Activated naive CD4-positive, alpha-beta T cell treated with Interleukin-2 at 50 U/mL for 16 hours (primary cell): ENCODE measurements around the gene KLK14.
A peak's percentile ranks its signal among the peaks of the same experiment; 100 is the strongest.

Experiments used
- DNase-seq: peaks from one replicate; pipeline ENCODE4 v3.0.0-alpha.2; 2020

KLK14 gene

GRCh38 chr19:51108066-51108804, 25.5 kb upstream of the KLK14 start, which contains the start of gene CTU1:
TSS of gene CTU1 (minus strand) at chr19:51108409. CDS start at chr19:51104569, 3,840 bp downstream.
- peak; percentile 99 for DNase-seq

- peak; percentile 25 for DNase-seq
Observed at GRCh38 chr19:51107406-51108065, 24.8 kb upstream of the KLK14 start.

- DNase-seq, result no peak
Observed at GRCh38 chr19:51103926-51104341, 21.2 kb upstream of the KLK14 start.

DNA sequence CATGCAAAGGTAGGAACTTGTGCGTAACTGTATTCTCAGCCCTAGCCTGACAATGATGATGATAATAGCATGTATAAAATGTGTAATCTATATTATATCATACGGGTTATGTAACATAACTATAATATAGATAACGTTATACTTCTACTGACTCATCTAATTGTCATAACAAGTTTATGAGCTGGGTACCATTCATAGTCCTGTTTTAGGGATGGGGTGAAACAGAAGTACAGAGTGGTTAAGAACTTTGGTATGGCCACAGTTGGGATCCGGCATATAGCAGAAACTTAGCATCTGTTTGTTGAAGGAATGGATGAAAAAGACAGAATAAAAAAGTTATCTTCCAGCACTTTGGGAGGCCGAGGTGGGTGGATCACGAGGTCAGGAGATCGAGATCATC, 20.3 kb upstream of the KLK14 start:
- DNase-seq, result no peak

- DNase-seq, result no peak
Observed at GRCh38 chr19:51101171-51101865, 18.6 kb upstream of the KLK14 start.

DNA sequence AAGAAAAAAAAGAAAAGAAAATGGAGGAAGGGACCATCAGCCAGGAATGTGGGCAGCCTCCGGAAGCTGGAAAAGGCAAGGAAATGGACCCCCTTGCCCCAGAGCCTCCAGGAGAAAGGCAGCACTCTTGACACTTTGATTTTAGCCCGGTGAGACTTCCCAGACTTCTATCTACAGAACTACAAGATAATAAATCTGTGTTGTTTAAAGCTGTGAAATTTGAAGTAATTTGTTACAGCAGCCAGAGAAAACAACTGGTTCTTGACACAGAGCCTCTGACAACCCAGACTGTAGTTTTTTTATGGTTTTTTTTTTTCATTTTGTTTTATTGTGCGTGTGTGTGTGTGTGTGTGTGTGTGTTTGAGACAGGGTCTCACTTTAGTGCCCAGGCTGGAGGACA, 17.9 kb upstream of the KLK14 start:
- DNase-seq, result no peak

GRCh38 chr19:51099047-51099382, 16.3 kb upstream of the KLK14 start:
- no peak for DNase-seq

DNA sequence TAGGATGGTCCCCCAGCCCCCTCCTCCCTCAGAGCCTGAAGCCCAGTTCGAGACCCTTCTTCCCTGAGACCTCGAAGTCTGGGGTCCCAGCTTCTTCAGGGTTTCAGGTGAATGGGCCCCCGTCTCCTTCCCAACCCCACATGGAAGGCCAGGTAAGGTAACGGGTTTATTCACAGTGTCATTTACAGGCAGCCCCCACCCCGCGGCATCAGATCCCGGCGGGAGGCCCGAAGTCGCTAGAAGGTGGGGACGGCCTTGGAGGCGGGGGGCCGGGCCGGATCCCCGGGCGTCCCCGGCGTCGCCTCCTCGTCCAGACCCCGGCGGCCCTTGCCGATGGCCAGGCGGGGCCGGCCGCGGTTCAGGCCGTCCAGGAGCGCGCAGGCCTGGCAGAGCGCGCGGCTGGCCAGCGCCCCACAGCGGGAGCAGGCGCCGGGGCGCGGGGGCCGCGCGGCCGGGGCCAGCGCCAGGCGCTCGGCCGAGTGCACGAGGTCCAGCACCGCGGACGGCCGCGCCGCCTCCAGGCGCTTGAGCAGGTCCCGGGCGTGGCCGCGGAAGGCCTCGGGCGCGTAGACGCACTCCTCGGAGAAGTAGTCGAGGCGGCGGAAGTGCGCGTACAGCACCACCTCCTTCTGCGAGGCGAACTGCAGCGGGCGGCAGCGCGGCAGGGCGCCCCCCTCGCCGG, 15.8 kb upstream of the KLK14 start:
- peak; percentile 35 for DNase-seq

DNA sequence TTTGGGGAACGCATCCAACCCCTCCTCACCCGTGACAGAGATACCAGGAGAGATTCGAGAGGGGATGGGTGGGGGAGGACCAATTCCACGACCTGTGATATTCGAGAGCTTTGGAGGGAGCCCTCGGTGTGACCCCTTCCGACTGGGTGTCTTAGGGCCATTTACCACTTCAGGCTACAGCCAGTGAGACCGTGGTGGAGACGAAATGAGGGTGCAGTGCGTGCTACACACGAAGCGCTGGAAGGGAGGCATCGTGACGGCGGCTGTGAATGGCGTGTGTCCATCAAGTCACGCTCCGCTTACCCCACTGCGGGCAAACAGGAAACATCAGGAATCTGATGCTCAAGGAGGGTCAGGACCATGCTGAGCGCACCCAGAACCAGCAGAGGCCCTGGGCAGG, 15.1 kb upstream of the KLK14 start:
- no peak for DNase-seq

- peak; percentile 71 for DNase-seq
Observed at GRCh38 chr19:51097166-51097738, 14.6 kb upstream of the KLK14 start.

DNA sequence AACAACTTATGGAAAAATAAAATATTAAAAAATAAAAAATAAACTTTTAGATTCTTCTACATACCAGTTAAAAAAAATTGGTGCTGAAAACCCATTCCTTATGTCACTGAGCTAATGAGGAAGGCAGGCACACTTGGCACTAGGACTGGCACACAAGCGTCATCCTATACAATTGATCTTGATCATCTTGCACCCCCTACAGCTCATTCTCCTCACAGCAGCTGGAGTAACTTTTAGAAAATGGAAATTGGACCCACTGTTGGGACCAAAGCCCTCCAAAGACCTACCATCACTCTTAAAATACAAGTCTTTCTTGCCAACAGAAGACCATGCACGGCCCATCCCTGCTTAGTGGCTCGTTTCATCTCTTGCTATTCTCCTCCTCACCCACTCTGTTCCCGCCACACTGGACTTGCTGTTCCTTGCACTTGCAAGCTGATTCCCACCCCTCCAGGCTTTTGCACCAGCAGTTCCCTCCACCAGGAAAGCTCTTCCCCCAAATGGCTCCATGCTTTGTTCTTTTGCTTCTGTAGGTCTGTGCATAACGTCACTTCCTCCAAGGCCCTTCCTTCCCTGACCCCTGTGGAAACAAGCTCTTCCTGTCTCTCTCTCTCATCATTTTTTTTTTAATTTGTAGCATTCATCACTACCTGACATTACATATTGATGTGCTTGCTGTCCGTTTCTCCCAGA, 13.9 kb upstream of the KLK14 start:
- DNase-seq, result no peak

DNA sequence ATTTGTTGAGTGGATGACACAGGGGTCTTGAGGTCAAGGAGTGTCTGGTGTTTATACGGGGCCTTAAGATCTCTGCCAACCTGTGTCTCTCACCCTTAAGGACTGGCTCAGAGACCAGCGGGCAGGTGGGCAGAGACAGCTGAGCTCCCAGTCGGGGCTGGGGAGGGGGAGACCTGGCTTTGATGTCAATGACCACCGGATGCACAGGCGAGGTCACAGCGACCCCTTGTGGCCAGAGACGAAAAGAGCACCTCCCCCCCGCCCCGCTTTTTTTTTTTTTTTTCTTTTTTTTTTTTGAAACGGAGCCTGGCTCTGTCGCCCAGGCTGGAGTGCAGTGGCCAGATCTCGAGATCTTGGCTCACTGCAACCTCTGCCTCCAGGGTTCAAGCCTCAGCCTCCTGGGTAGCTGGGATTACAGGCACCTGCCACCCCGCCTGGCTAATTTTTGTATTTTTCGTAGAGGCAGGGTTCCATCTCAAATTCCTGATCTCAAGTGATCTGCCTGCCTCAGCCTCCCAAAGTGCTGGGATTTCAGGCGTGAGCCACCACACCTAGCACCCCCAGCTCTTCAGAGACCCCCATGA, 12.1 kb upstream of the KLK14 start:
- peak; percentile 20 for DNase-seq

- DNase-seq, result no peak
Observed at GRCh38 chr19:51093510-51094345, 11.0 kb upstream of the KLK14 start.

DNA sequence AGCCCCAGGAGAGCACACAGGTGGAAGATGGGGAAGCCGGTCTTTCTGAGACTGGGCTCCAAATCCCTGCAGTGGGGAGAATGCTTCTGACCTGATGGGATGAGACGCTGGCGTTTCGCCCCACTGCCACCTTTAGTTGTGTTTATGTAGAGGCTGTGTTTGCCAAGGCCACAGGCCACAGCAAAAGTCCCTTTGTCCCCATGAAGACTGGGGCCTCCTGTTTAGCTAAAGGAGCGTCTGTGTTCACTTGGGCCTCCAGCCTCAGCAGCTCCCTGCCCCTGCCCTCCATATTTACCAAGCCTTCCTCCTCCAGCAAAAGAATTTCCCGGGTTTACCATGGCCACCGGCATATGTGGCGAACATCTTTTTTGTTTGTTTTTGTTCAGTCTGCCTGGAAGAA, 10.4 kb upstream of the KLK14 start:
- DNase-seq, result no peak

DNA sequence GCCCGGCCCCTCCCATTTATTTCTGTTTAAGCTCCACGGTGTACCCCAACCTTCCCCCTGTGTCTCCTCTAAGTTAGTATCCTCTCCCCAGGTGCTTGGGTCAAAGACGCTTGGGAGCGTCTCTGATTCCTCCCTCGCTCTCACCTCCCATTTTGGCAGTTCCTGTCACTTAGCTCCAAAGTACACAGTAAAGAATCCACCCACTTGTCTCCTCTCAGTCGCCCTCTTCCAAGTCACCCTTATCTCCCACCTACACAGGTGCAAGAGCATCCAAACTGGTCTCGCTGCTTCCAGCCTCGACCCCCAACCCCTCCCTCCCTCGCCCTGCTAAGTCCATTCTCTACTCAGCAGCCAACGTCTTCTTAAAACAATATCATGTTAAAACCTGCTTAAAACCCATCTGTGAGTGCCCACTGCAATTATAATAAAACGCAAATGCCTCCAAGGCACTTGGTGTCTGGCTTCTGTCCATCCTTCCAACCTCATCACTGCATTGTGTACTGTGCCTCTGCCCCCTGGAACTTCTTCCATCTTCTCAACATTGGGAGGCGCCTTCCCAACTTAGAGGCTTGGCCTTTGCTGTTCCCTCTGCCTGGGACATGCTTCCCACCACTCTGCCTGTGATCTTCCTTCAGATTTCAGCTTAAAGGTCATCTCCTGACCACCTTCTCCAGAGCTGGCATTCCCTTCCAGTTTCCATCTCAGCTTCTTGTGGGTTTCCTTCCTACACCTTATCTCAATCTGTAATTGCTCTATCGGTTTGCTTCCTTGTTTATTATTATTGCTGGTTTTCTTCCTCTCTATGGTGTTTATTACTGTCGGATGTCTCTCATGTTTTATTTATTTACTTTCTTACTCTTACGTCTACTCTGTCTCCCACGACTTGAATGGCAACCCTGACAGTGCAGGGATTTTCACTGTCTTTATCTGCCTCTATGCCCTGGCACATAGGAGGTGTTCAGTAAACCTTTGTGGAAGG, 9.5 kb upstream of the KLK14 start:
- DNase-seq, result no peak

GRCh38 chr19:51091126-51091525, 8.4 kb upstream of the KLK14 start:
- DNase-seq, result no peak

DNA sequence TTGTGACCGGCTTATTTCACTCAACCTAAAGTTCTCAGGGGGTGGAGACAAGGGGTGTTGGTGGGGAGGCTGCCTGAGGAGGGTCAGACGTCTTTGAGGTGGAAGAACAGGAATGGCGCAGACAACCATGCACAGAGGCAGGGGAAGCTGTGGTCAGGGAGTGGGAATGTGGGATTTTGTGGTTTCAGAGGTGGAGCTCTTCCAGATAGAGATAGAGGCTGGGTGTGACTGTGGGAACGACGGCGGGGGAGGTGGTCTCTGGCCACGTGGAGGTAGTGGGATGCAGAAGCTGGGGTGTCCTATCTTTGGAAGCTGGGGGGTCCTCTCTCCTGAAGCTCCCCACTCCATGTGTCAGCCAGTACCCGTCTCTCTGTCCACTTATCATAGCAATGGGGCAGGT, 7.8 kb upstream of the KLK14 start:
- DNase-seq, result no peak

- DNase-seq, result no peak
Observed at GRCh38 chr19:51089786-51090185, 7.1 kb upstream of the KLK14 start.

DNA sequence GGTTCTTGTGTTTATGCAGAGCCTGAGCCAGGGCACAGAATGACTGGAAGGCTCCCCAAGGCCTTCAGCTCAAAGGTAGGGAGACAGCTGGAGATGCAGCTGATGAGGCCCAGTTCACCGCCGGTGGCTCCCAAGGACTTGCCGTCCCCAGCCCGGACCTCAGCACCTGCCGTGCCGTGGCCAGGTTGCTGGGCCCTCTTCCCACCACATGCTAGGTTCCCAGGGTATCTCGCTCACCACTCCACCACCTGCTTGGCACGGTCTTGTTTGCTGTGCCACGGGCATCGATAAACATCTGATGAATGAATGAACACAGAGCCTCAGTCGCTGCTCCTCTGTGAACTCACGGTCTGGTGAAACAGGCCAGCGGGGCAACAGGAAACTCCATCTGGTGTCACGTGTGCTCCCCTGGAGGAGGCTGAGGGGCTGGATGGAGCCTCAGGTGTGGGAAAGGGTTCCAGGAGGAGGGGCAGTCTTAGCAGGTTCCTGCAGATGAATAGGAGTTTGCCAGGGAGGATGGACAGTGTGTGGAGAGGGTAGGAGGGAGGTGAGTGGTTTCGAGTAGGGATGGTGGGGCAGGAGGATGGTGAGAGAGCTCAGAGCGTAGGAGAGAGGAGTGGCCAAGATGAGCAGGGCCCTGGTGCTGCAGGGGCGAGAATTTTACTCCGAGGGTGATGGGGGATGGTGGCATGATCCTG, 3.6 kb upstream of the KLK14 start:
- no peak for DNase-seq
